SK-N-SH (cell line): ENCODE data around the gene CD101. TPM values are rescaled to one million over a fixed set of nuclear protein-coding genes. Genes with fewer than 3 reads are reported as not detected.

Experiments
- CTCF ChIA-PET: fragments of 300-600, 350-600 bp; formaldehyde crosslinking; extraction: SDS; loops from one replicate; lab custom pipeline; 2021; lab: Yijun Ruan, JAX
- POLR2A ChIA-PET: fragments of 350-600 bp; sonication (Branson Sonifier 250); formaldehyde crosslinking; extraction: SDS; loops from one replicate; lab custom pipeline; 2020; ENCODE audit warnings: antibody characterized with exemption, inconsistent platforms; lab: Yijun Ruan, JAX
- DNase-seq: peaks from one replicate; pipeline ENCODE4 v3.0.0; 2012
- H2AFZ ChIP-seq: fragments of 200-600 bp; sonication (generic); 2 replicates; pipeline ENCODE4 v1.8.1; 2016; ENCODE audit warnings: antibody characterized with exemption, mild to moderate bottlenecking, low read depth
- H3F3A ChIP-seq: fragments of 200-600 bp; sonication (generic); replicated peaks from 2 replicates; pipeline ENCODE3; 2016; ENCODE audit warnings: antibody characterized with exemption, mild to moderate bottlenecking; ENCODE audit not compliant: insufficient read depth
- H3K27ac ChIP-seq, 2 experiments: fragments of 200-500 bp in 1 of 2; fragments of 200-600 bp in 1 of 2; sonication (Bioruptor generic) in 1 of 2; sonication (generic), shearing (Covaris generic) in 1 of 2; 2 replicates each; pipeline versions ENCODE4 v1.5.1 to v1.6.1; 2014 to 2016; ENCODE audit warnings: low read depth in 2 of 2, inconsistent platforms in 1 of 2, low read length in 1 of 2, mild to moderate bottlenecking in 1 of 2, mixed read lengths in 1 of 2
- H3K27me3 ChIP-seq: fragments of 200-600 bp; sonication (generic), shearing (Covaris generic); 2 replicates; pipeline ENCODE4 v1.6.1; 2016; ENCODE audit warnings: mixed run types; ENCODE audit not compliant: insufficient read depth
- H3K36me3 ChIP-seq, 2 experiments: fragments of 200-500 bp in 1 of 2; fragments of 200-600 bp in 1 of 2; sonication (Bioruptor generic) in 1 of 2; sonication (generic) in 1 of 2; replicated peaks in 1 of 2; 2 replicates each; pipeline versions ENCODE3 to v1.5.1; 2014 to 2016; ENCODE audit warnings: low read length in 1 of 2, mild to moderate bottlenecking in 1 of 2; ENCODE audit not compliant: insufficient read depth in 2 of 2, control insufficient read depth in 1 of 2
- H3K4me1 ChIP-seq, 2 experiments: fragments of 200-500 bp in 1 of 2; fragments of 200-600 bp in 1 of 2; sonication (Bioruptor generic) in 1 of 2; sonication (generic), shearing (Covaris generic) in 1 of 2; 2 replicates each; pipeline versions ENCODE4 v1.5.1 to v1.6.1; 2014 to 2016; ENCODE audit warnings: low read depth in 1 of 2, low read length in 1 of 2, mixed run types in 1 of 2; ENCODE audit not compliant: insufficient read depth in 2 of 2, control insufficient read depth in 1 of 2
- H3K4me2 ChIP-seq: fragments of 200-600 bp; sonication (generic), shearing (Covaris generic); 2 replicates; pipeline ENCODE4 v1.6.1; 2017; ENCODE audit warnings: mixed run types
- H3K4me3 ChIP-seq, 2 experiments: fragments of 200-500 bp in 1 of 2; fragments of 200-600 bp in 1 of 2; sonication (Bioruptor generic) in 1 of 2; sonication (generic), shearing (Covaris generic) in 1 of 2; 2 replicates each; pipeline versions ENCODE4 v1.5.1 to v1.8.1; 2014 to 2016; ENCODE audit warnings: low read depth in 2 of 2, inconsistent platforms in 1 of 2, low read length in 1 of 2, mild to moderate bottlenecking in 1 of 2, mixed read lengths in 1 of 2, moderate library complexity in 1 of 2
- H3K79me2 ChIP-seq: fragments of 200-600 bp; sonication (generic); 2 replicates; pipeline ENCODE4 v1.8.1; 2017; ENCODE audit warnings: mild to moderate bottlenecking; ENCODE audit not compliant: insufficient read depth
- H3K9ac ChIP-seq: fragments of 200-600 bp; sonication (generic); 2 replicates; pipeline ENCODE4 v1.6.1; 2017; ENCODE audit warnings: mixed run types
- H3K9me2 ChIP-seq: fragments of 200-600 bp; sonication (generic); 2 replicates; pipeline ENCODE4 v1.6.1; 2017; ENCODE audit warnings: mixed run types
- H3K9me3 ChIP-seq: fragments of 200-600 bp; sonication (generic); 2 replicates; pipeline ENCODE4 v1.6.1; 2017; ENCODE audit warnings: mixed run types, mild to moderate bottlenecking, moderate library complexity
- H4K20me1 ChIP-seq: fragments of 200-600 bp; sonication (generic); 2 replicates; pipeline ENCODE4 v1.6.1; 2017; ENCODE audit warnings: mild to moderate bottlenecking, mixed run types; ENCODE audit not compliant: insufficient read depth
- CHD2 ChIP-seq: fragments of 150-350 bp; IDR thresholded peaks from 2 replicates; pipeline ENCODE4 v1.6.1; 2018; ENCODE audit warnings: low read length; ENCODE audit not compliant: partially characterized antibody
- FOSL2 ChIP-seq: IDR thresholded peaks from 2 replicates; pipeline ENCODE4 v1.4.0; 2012; ENCODE audit warnings: low read depth, mild to moderate bottlenecking, moderate library complexity, borderline replicate concordance
- FOXJ3 ChIP-seq: sonication (generic); formaldehyde crosslinking; IDR thresholded peaks from 2 replicates; pipeline ENCODE4 v1.5.1; 2020; ENCODE audit warnings: mild to moderate bottlenecking, missing genetic modification reagents
- MEF2A ChIP-seq: IDR thresholded peaks from 2 replicates; pipeline ENCODE4 v1.4.0; 2012; ENCODE audit warnings: low read depth, borderline replicate concordance
- MXI1 ChIP-seq: IDR thresholded peaks from 2 replicates; pipeline ENCODE4 v1.6.1; 2012; ENCODE audit warnings: mild to moderate bottlenecking, low read depth, low read length, improper control_type of control experiment
- NFIC ChIP-seq: IDR thresholded peaks from 2 replicates; pipeline ENCODE4 v1.4.0; 2012; ENCODE audit warnings: borderline replicate concordance
- POLR2AphosphoS5 ChIP-seq: IDR thresholded peaks from 2 replicates; pipeline ENCODE4 v1.6.1; 2012; ENCODE audit warnings: low read depth, low read length
- REST ChIP-seq: IDR thresholded peaks from 2 replicates; pipeline ENCODE4 v1.6.1; 2012; ENCODE audit warnings: mild to moderate bottlenecking, low read depth, low read length, moderate library complexity
- RFX5 ChIP-seq: IDR thresholded peaks from 2 replicates; pipeline ENCODE4 v1.6.1; 2012; ENCODE audit warnings: mild to moderate bottlenecking, improper control_type of control experiment, low read length
- SIN3A ChIP-seq: IDR thresholded peaks from 2 replicates; pipeline ENCODE4 v1.6.1; 2012; ENCODE audit warnings: low read depth, mild to moderate bottlenecking, low read length, moderate library complexity, borderline replicate concordance
- TAF1 ChIP-seq: IDR thresholded peaks from 2 replicates; pipeline ENCODE4 v1.6.1; 2012; ENCODE audit warnings: low read depth, mild to moderate bottlenecking, low read length, moderate library complexity, borderline replicate concordance
- USF1 ChIP-seq: IDR thresholded peaks from 2 replicates; pipeline ENCODE4 v1.4.0; 2012; ENCODE audit warnings: low read depth, borderline replicate concordance
- USF2 ChIP-seq: fragments of 150-350 bp; IDR thresholded peaks from 2 replicates; pipeline ENCODE4 v1.6.1; 2017; ENCODE audit warnings: antibody characterized with exemption, low read length, low read depth, borderline replicate concordance
- WGBS: methylation state at CpG from one replicate; pipeline ENCODE4 v1.1.6; 2017; ENCODE audit warnings: low lambda C conversion rate; 5-methylcytosine and 5-hydroxymethylcytosine counted together
- polyA plus RNA-seq, 3 experiments: library from polyadenylated mRNA; depleted of rRNA; stranded (reverse); fragments of >200 nt; gene quantifications; 2 replicates each; pipeline ENCODE4 v1.2.3, GENCODE V29; 2012

CD101 gene
- polyA plus RNA-seq, 1 of the 3 experiments (the other 2 are of a cell fraction), result 0.16 TPM

- Histone ChIP-seq H3K9me2 (no peaks in the 10 kb centered on the region), H2AFZ (no peak overlapping the region), H3K27ac (no peak overlapping the region), H3K4me2 (no peak overlapping the region), H3K9ac (no peak overlapping the region), H3K36me3 (no peaks in the 10 kb centered on the region), H3K9me3 (no peaks in the 10 kb centered on the region), H3K27me3 (no peaks in the 10 kb centered on the region), H4K20me1 (no peaks in the 10 kb centered on the region), H3K4me1 (peaks cover 0 to 3% of the 10 kb centered on the region in 2 experiments; a peak in 1 of 4 replicates), H3F3A (no peaks in the 10 kb centered on the region), H3K79me2 (no peaks in the 10 kb centered on the region), H3K4me3 (no peak overlapping the region)
- ChIA-PET POLR2A (no interaction called here), CTCF (no interaction called here)
- DNase-seq, result no peak
- 84% methylated on average over 4 of the region's 4 CpGs for WGBS
- TF ChIP-seq TAF1, result no peak
- TF ChIP-seq USF1, result no peak
- TF ChIP-seq NFIC, result no peak
- TF ChIP-seq CHD2, result no peak
- no peak for TF ChIP-seq SIN3A
- no peak for TF ChIP-seq POLR2AphosphoS5
- TF ChIP-seq FOXJ3 (CRISPR knock-in tag), result no peak
- no peak for TF ChIP-seq RFX5
- TF ChIP-seq USF2, result no peak
- no peak for TF ChIP-seq MEF2A
- no peak for TF ChIP-seq FOSL2
- TF ChIP-seq REST, result no peak
- TF ChIP-seq MXI1, result no peak
Observed at GRCh38 chr1:116962987-116963639, 38.4 kb upstream of the CD101 start.
